Hepatic stellate cell (primary cell): Measurements from ENCODE around the gene CD44.

Experiments used
- DNase-seq: peaks from one replicate; pipeline ENCODE4 v3.0.0; 2011; ENCODE audit warnings: low spot score

CD44 gene

GRCh38 chr11:35139722-35140282 lies 831 bp downstream of the CD44 start:
- DNase-seq, result peak; percentile 53

- no peak for DNase-seq
These were observed 2.1 kb downstream of the CD44 start for GRCh38 chr11:35141071-35141470.

GRCh38 chr11:35141571-35141971 lies 2.6 kb downstream of the CD44 start:
- no peak for DNase-seq

- DNase-seq, result peak; percentile 69
These were observed 3.6 kb downstream of the CD44 start for GRCh38 chr11:35142481-35143075.

GRCh38 chr11:35143297-35144135 lies 4.5 kb downstream of the CD44 start:
- DNase-seq, result no peak

GRCh38 chr11:35144136-35144741 lies 5.3 kb downstream of the CD44 start:
- peak; percentile 68 for DNase-seq

- DNase-seq, result no peak
These were observed 5.8 kb downstream of the CD44 start for GRCh38 chr11:35144806-35145205.

- no peak for DNase-seq
These were observed 6.3 kb downstream of the CD44 start for GRCh38 chr11:35145271-35145670.

GRCh38 chr11:35146074-35146521 lies 7.1 kb downstream of the CD44 start:
- DNase-seq, result no peak

- no peak for DNase-seq
These were observed 7.7 kb downstream of the CD44 start for GRCh38 chr11:35146711-35147110.

- DNase-seq, result no peak
These were observed 8.3 kb downstream of the CD44 start for GRCh38 chr11:35147235-35147634.

- DNase-seq, result no peak
These were observed 9.3 kb downstream of the CD44 start for GRCh38 chr11:35148163-35148837.

GRCh38 chr11:35150454-35150853 lies 11.5 kb downstream of the CD44 start:
- no peak for DNase-seq

- DNase-seq, result no peak
These were observed 12.3 kb downstream of the CD44 start for GRCh38 chr11:35151241-35151640.

- no peak for DNase-seq
These were observed 12.8 kb downstream of the CD44 start for GRCh38 chr11:35151683-35152280.

- DNase-seq, result no peak
These were observed 13.6 kb downstream of the CD44 start for GRCh38 chr11:35152575-35152974.

- DNase-seq, result no peak
These were observed 14.3 kb downstream of the CD44 start for GRCh38 chr11:35153280-35153679.

GRCh38 chr11:35154952-35155351 lies 16.0 kb downstream of the CD44 start:
- no peak for DNase-seq

- no peak for DNase-seq
These were observed 16.7 kb downstream of the CD44 start for GRCh38 chr11:35155677-35156076.

GRCh38 chr11:35157814-35158700 lies 19.1 kb downstream of the CD44 start:
- no peak for DNase-seq
